Activated T-cell treated with anti-CD3 and anti-CD28 coated beads, Interleukin-2, amount 50 U/mL, for 24 hours (primary cell): ENCODE data around the gene MGAT1.

Experiments used
- DNase-seq: peaks from one replicate; pipeline ENCODE4 v3.0.0-alpha.2; 2020
- H3K27ac Mint-ChIP-seq: 2 replicates; pipeline ENCODE4 v1.8.0; 2020; ENCODE audit warnings: mild to moderate bottlenecking, mixed read lengths
- H3K27me3 Mint-ChIP-seq: 2 replicates; pipeline ENCODE4 v1.8.0; 2020; ENCODE audit warnings: mixed read lengths
- H3K36me3 Mint-ChIP-seq: 2 replicates; pipeline ENCODE4 v1.8.0; 2020; ENCODE audit warnings: low read depth, mixed read lengths
- H3K4me1 Mint-ChIP-seq: 2 replicates; pipeline ENCODE4 v1.8.0; 2020; ENCODE audit warnings: low read depth, mixed read lengths
- H3K4me3 Mint-ChIP-seq: 2 replicates; pipeline ENCODE4 v1.8.0; 2020; ENCODE audit warnings: mild to moderate bottlenecking, moderate library complexity, mixed read lengths
- H3K9me3 Mint-ChIP-seq: 2 replicates; pipeline ENCODE4 v1.8.0; 2020; ENCODE audit warnings: mixed read lengths

MGAT1 gene

DNA sequence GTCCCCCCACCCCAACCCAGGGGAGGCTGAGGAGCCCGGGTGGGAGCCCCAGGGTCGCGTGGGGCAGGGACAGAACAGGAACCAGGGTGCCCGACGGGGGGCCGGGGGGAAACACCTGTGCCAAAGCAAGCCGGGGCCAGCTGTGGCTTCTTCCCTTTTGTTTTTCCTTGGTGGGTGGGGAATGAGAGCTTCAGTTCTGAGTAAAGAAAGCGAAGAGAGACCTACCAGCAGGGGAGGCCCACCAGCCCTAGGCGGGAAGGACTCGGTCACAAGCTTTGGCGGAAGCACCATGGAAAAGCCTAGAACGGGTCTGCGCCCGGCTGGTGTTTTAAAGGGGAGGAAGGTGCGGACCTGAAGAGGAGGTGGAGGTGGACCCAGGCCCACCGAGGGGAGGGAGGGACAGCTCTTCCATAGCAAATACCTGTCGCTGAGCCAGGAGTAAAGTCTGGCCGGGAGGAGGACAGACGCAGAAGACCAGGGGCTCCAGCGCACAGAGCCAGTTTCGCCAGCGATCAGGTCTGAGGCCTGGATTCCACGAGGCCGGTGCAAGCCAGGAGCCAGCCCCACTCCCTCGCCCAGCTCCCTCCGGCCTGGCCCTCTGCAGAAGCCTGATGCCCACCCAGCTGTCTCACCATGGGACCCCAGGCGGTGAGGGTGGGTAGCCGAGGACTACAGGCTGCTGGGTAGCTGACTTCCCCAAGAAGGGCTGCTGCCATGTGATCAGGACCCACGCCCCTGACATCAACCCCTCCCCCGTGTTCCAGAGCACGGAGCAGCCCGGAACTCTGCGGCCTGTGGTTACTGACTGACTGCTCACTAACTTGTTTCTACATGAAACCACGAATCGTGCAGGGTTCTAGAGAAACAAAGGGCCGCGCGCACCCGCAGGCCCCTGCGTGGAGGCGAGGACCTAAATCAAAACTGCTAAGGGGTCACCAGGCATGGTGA, 849 bp upstream of the MGAT1 start:
- Mint-ChIP-seq H3K36me3 (peaks cover 79% of the 10 kb centered on the region), H3K27me3 (no peaks in the 10 kb centered on the region), H3K27ac (peak overlapping the region; percentile 100), H3K4me3 (peak overlapping the region; percentile 90), H3K9me3 (no peaks in the 10 kb centered on the region), H3K4me1 (peaks cover 81% of the 10 kb centered on the region)
- DNase-seq = peak; percentile 89

GRCh38 chr5:180801596-180802324, 846 bp downstream of the MGAT1 start:
- H3K4me3 Mint-ChIP-seq = peak overlapping the region; percentile 84
- H3K9me3 Mint-ChIP-seq = no peaks in the 10 kb centered on the region
- no peaks in the 10 kb centered on the region for H3K27me3 Mint-ChIP-seq
- peak overlapping the region; percentile 89 for H3K27ac Mint-ChIP-seq
- peaks cover 78% of the 10 kb centered on the region for H3K4me1 Mint-ChIP-seq
- peaks cover 81% of the 10 kb centered on the region for H3K36me3 Mint-ChIP-seq
- no peak for DNase-seq

- H3K36me3 Mint-ChIP-seq = peaks cover 85% of the 10 kb centered on the region
- peaks cover 77% of the 10 kb centered on the region for H3K4me1 Mint-ChIP-seq
- H3K9me3 Mint-ChIP-seq = no peaks in the 10 kb centered on the region
- H3K4me3 Mint-ChIP-seq = peak overlapping the region; percentile 84
- H3K27ac Mint-ChIP-seq = peak overlapping the region; percentile 89
- DNase-seq = no peak
- no peaks in the 10 kb centered on the region for H3K27me3 Mint-ChIP-seq
Measured at GRCh38 chr5:180799902-180800801, 2.5 kb downstream of the MGAT1 start.

DNA sequence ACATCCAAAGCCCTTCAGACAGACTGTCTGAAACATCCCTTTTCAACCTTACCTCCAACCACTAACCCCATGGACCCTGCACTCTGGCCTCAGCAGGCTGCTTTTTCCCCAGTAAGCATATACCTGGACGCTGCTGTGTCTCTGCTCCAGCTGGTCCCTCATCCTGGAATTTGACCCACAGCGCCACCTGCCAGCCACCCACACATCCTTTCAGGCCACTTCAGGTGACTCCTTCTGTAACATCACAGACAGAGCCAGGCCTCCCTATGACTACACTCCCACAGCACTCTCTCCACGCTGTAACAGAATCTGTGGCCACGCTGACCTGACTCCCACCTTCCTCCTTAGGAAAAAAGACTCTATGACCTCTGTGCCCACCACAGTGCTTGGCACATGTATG, 3.4 kb downstream of the MGAT1 start:
- Mint-ChIP-seq H3K27ac (peak overlapping the region; percentile 89), H3K36me3 (peaks cover 83% of the 10 kb centered on the region), H3K27me3 (no peaks in the 10 kb centered on the region), H3K9me3 (no peaks in the 10 kb centered on the region), H3K4me3 (peak overlapping the region; percentile 84), H3K4me1 (peaks cover 76% of the 10 kb centered on the region)
- no peak for DNase-seq

GRCh38 chr5:180798193-180798592, 4.4 kb downstream of the MGAT1 start:
- peaks cover 78% of the 10 kb centered on the region for H3K4me1 Mint-ChIP-seq
- no peaks in the 10 kb centered on the region for H3K9me3 Mint-ChIP-seq
- peaks cover 82% of the 10 kb centered on the region for H3K36me3 Mint-ChIP-seq
- peak overlapping the region; percentile 89 for H3K27ac Mint-ChIP-seq
- no peaks in the 10 kb centered on the region for H3K27me3 Mint-ChIP-seq
- H3K4me3 Mint-ChIP-seq = no peak overlapping the region
- no peak for DNase-seq

DNA sequence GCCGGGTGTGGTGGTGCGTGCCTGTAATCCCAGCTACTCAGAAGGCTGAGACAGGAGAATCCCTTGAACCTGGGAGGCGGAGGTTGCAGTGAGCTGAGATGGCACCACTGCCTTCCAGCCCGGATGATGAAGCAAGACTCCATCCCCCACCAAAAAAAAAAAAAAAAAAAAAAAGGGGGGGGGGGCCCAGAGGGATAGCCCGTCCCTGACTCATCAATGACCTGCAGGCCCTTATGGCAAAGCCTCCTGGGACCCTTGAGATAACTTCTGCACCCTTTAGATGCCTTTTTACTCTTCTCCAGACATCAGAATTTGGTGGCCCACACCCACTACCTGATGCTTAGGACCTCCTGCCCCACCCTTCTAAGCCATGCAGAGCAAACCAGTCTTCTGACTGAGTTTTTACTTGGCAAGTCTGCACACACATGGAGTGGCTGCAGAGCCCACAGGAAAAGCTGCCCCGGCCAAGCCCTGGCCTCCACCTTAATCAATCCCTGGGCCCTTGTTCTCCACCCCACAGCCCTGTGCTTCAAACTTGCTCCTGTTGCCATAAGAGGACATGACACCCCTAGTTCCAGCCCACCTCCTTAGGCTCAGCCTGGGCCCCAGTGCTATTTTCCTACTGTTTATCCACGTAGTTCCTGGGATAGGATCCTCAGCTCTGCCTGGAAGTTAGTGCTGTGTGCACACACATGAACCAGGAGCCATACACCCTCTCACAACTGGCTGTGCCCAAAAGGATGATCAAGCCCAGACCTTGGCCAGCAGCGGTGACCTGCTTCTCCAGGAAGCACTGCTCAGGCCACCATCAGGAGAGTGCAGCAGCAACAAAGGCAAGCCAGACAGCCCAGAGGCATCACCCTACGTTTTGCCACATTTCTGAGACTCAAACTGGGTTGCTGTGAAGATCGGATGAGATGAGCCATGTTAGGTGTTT, 5.1 kb downstream of the MGAT1 start:
- Mint-ChIP-seq H3K4me3 (no peak overlapping the region), H3K27ac (peak overlapping the region; percentile 89), H3K27me3 (no peaks in the 10 kb centered on the region), H3K36me3 (peaks cover 87% of the 10 kb centered on the region), H3K9me3 (no peaks in the 10 kb centered on the region), H3K4me1 (peaks cover 78% of the 10 kb centered on the region)
- DNase-seq = no peak

DNA sequence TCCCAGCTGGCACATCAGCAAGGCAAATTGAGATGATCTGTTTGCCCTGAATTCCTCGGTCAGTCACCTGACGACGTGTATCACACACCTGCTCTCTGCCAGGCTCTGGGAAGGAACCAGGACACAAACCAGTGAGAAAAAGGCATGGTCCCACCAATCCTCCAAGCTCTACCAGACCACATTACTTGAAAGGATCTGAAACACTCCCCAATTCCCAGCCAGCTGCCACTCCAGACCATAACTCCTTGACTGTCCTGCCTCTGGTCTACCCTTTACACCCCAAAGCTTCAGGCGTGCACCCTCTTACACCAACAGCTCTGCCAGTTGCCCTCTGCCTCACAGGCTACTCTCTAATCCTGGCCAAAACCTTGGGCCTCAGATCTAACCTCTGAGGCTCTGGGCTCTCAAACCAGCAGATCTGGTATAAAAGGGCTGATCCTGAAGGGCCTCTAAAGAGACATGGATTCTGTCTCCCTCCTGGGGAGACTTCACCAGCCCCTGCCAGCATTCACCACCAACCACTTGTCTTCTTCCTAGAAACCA, 6.8 kb downstream of the MGAT1 start:
- H3K9me3 Mint-ChIP-seq = no peaks in the 10 kb centered on the region
- H3K36me3 Mint-ChIP-seq = peaks cover 90% of the 10 kb centered on the region
- H3K4me1 Mint-ChIP-seq = peaks cover 74% of the 10 kb centered on the region
- peak overlapping the region; percentile 90 for H3K27ac Mint-ChIP-seq
- peak overlapping the region; percentile 4 for H3K4me3 Mint-ChIP-seq
- no peaks in the 10 kb centered on the region for H3K27me3 Mint-ChIP-seq
- no peak for DNase-seq

GRCh38 chr5:180792965-180793287, 9.7 kb downstream of the MGAT1 start:
- Mint-ChIP-seq H3K27me3 (no peaks in the 10 kb centered on the region), H3K36me3 (peaks cover 88% of the 10 kb centered on the region), H3K4me3 (no peak overlapping the region), H3K9me3 (no peaks in the 10 kb centered on the region), H3K4me1 (peaks cover 52% of the 10 kb centered on the region), H3K27ac (peak overlapping the region; percentile 87)
- DNase-seq = no peak

DNA sequence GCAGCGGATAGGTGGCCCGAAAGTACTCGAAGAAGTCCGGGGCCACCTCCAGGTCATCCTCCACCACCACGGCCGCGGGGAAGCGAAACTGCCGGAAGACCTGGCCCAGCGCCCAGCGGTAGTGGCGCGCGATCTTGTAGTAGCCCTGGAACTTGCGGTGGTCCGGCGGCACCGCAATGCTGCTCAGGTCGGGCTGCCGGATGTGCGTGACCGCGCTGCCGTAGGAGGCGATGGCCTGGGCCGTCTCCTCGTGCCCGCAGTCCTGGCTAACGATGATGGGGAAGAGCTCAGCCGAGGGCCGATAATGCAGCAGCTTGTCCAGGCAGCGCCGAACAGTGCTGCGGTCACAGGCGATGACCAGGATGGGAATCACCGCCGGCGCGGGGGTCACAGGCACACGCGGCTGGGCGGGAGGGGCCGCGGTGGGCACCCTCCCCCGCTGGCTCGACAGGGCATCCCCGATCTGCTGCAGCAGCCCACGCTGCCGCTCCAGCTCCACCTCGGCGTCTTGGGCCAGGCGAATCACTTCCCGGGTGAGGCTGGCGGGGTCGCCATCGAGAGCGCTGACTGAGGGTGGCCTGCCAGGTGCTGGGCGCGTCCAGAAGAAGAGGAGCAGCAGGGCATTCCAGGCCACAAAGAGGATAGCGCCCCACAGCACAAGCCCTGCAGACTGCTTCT, 10.2 kb downstream of the MGAT1 start:
- Mint-ChIP-seq H3K27ac (peak overlapping the region; percentile 87), H3K27me3 (no peaks in the 10 kb centered on the region)

GRCh38 chr5:180791611-180792213, 10.9 kb downstream of the MGAT1 start:
- H3K4me1 Mint-ChIP-seq = peaks cover 51% of the 10 kb centered on the region

More for the DNA sequence above, 10.2 kb downstream of the MGAT1 start:
- Mint-ChIP-seq H3K4me1 (peaks cover 50% of the 10 kb centered on the region), H3K9me3 (no peaks in the 10 kb centered on the region), H3K4me3 (no peak overlapping the region), H3K36me3 (peaks cover 87% of the 10 kb centered on the region)
- DNase-seq = no peak

GRCh38 chr5:180790524-180790923, 12.1 kb downstream of the MGAT1 start:
- H3K4me3 Mint-ChIP-seq = no peak overlapping the region
- H3K4me1 Mint-ChIP-seq = peaks cover 52% of the 10 kb centered on the region
- H3K9me3 Mint-ChIP-seq = no peaks in the 10 kb centered on the region
- H3K36me3 Mint-ChIP-seq = peaks cover 74% of the 10 kb centered on the region
- DNase-seq = no peak
- peak overlapping the region; percentile 68 for H3K27ac Mint-ChIP-seq
- H3K27me3 Mint-ChIP-seq = no peaks in the 10 kb centered on the region

More at GRCh38 chr5:180791611-180792213, 10.9 kb downstream of the MGAT1 start:
- no peak for DNase-seq
- no peaks in the 10 kb centered on the region for H3K27me3 Mint-ChIP-seq
- H3K36me3 Mint-ChIP-seq = peaks cover 85% of the 10 kb centered on the region
- no peak overlapping the region for H3K27ac Mint-ChIP-seq
- no peak overlapping the region for H3K4me3 Mint-ChIP-seq
- no peaks in the 10 kb centered on the region for H3K9me3 Mint-ChIP-seq

DNA sequence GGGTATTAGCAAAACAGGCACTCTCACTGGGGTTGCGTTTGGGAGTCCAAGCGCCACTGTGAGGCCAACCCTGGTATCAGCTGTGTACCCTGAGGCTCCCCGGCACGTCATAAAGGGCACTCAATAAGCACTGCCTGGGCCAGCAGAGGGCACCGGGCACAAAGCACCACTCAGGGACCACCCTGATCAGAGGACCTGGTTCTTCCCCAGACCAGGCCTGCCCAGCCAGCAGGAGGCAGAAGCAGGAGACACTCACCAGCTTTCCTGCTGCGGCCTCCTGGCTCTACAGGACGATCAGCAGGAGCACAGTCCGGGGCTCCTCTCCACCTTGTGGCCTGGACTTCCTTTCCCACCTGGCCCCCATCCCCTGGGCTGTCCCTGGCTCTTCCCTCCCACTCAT, 12.6 kb downstream of the MGAT1 start:
- Mint-ChIP-seq H3K4me3 (no peak overlapping the region), H3K36me3 (peaks cover 70% of the 10 kb centered on the region), H3K27ac (peak overlapping the region; percentile 68), H3K9me3 (no peaks in the 10 kb centered on the region), H3K27me3 (no peaks in the 10 kb centered on the region), H3K4me1 (peaks cover 52% of the 10 kb centered on the region)
- no peak for DNase-seq
